Endothelial cell of umbilical vein (primary cell): ENCODE measurements around the gene C19orf25. TPM values are rescaled to one million over a fixed set of nuclear protein-coding genes. Genes with fewer than 3 reads are reported as not detected.

Experiments used
- BruUV-seq: library from RNA; stranded (reverse); fragments of 400-500 nt; replicated peaks from 2 replicates; lab custom pipeline; 2021; lab: Mats Ljungman, UMichigan
- CTCF ChIA-PET: fragments of 300-600, 350-600 bp; sonication (Branson Sonifier 250); formaldehyde crosslinking; loops from one replicate; lab custom pipeline; 2021; ENCODE audit warnings: antibody characterized with exemption, inconsistent platforms; lab: Charles Lee
- POLR2A ChIA-PET: fragments of 300-600, 350-600 bp; sonication (Branson Sonifier 250); formaldehyde crosslinking; loops from one replicate; lab custom pipeline; 2021; ENCODE audit warnings: antibody characterized with exemption, inconsistent platforms; lab: Charles Lee
- DNase-seq: peaks from one replicate; pipeline ENCODE4 v3.0.0-alpha.2; 2011; ENCODE audit warnings: low read depth, low spot score
- FAIRE-seq: peaks from 2 replicates; lab custom pipeline; 2011; peaks lifted over from hg19 to GRCh38; lab: Jason Lieb, UNC
- H2AFZ ChIP-seq: 2 replicates; pipeline ENCODE4 v1.6.0; 2012; ENCODE audit warnings: low read depth, low read length, control low read depth, inconsistent platforms
- H3K27ac ChIP-seq: 2 replicates; pipeline ENCODE4 v1.5.1; 2011; ENCODE audit warnings: low read depth, mild to moderate bottlenecking, control low read depth, low read length, moderate library complexity; ENCODE audit not compliant: insufficient read depth
- H3K27me3 ChIP-seq, 2 experiments: 2 replicates each; pipeline versions ENCODE4 v1.6.0 to v1.6.1; 2011; ENCODE audit warnings: low read length in 2 of 2, mixed read lengths in 1 of 2; ENCODE audit not compliant: control insufficient read depth in 2 of 2, insufficient read depth in 2 of 2
- H3K36me3 ChIP-seq, 2 experiments: 2 replicates in 1 of 2; 3 replicates in 1 of 2; pipeline ENCODE4 v1.5.1; 2011; ENCODE audit warnings: low read length in 2 of 2, mild to moderate bottlenecking in 1 of 2, moderate library complexity in 1 of 2; ENCODE audit not compliant: control insufficient read depth in 2 of 2, insufficient read depth in 2 of 2; ENCODE audit errors: extremely low read depth in 1 of 2
- H3K4me1 ChIP-seq: 3 replicates; pipeline ENCODE4 v1.5.1; 2011; ENCODE audit warnings: mild to moderate bottlenecking, low read length; ENCODE audit not compliant: control insufficient read depth, insufficient read depth; ENCODE audit errors: extremely low read depth
- H3K4me2 ChIP-seq: 2 replicates; pipeline ENCODE4 v1.6.1; 2011; ENCODE audit warnings: low read length, control low read depth, mixed read lengths; ENCODE audit not compliant: insufficient read depth
- H3K4me3 ChIP-seq, 3 experiments: fragments of 200-600 bp in 1 of 3; sonication (generic), shearing (Covaris generic) in 1 of 3; replicated peaks in 1 of 3; 2 replicates each; pipeline ENCODE4 v1.5.1; 2011 to 2016; ENCODE audit warnings: control low read depth in 3 of 3, low read length in 3 of 3, mild to moderate bottlenecking in 2 of 3, inconsistent platforms in 1 of 3, low read depth in 1 of 3, moderate library complexity in 1 of 3; ENCODE audit not compliant: insufficient read depth in 1 of 3
- H3K79me2 ChIP-seq: 2 replicates; pipeline ENCODE4 v1.6.0; 2012; ENCODE audit warnings: low read length, inconsistent platforms; ENCODE audit not compliant: control insufficient read depth, insufficient read depth
- H3K9ac ChIP-seq: replicated peaks from 2 replicates; pipeline ENCODE3; 2011; ENCODE audit warnings: low read length, control low read depth; ENCODE audit not compliant: insufficient read depth; ENCODE audit errors: extremely low read depth
- H3K9me1 ChIP-seq: replicated peaks from 3 replicates; pipeline ENCODE4 v1.6.0; 2011; ENCODE audit warnings: mild to moderate bottlenecking, low read length; ENCODE audit not compliant: control insufficient read depth, insufficient read depth; ENCODE audit errors: extremely low read depth
- H3K9me3 ChIP-seq: replicated peaks from 2 replicates; pipeline ENCODE4 v1.5.1; 2012; ENCODE audit warnings: low read length, inconsistent platforms; ENCODE audit not compliant: control insufficient read depth, insufficient read depth
- H4K20me1 ChIP-seq: replicated peaks from 2 replicates; pipeline ENCODE3; 2011; ENCODE audit warnings: mild to moderate bottlenecking, low read length; ENCODE audit not compliant: control insufficient read depth, insufficient read depth; ENCODE audit errors: extremely low read depth
- EZH2 ChIP-seq: IDR thresholded peaks from 2 replicates; pipeline ENCODE4 v1.6.1; 2012; ENCODE audit warnings: borderline replicate concordance, low read depth, mild to moderate bottlenecking, moderate library complexity, low read length, inconsistent platforms; ENCODE audit not compliant: severe bottlenecking
- FOS ChIP-seq: IDR thresholded peaks from 2 replicates; pipeline ENCODE4 v1.6.1; 2011; ENCODE audit warnings: mild to moderate bottlenecking, low read length, moderate library complexity, borderline replicate concordance; ENCODE audit not compliant: insufficient read depth
- GATA2 ChIP-seq: IDR thresholded peaks from 2 replicates; pipeline ENCODE4 v1.7.0; 2011; ENCODE audit warnings: low read depth, mild to moderate bottlenecking, moderate library complexity, mixed read lengths, low read length; ENCODE audit not compliant: insufficient read length, insufficient read depth
- JUN ChIP-seq: IDR thresholded peaks from 2 replicates; pipeline ENCODE4 v1.6.1; 2011; ENCODE audit warnings: borderline replicate concordance, low read depth; ENCODE audit not compliant: insufficient read length, insufficient read depth
- MYC ChIP-seq: IDR thresholded peaks from one replicate; pipeline ENCODE4 v1.6.1; 2011; ENCODE audit warnings: mild to moderate bottlenecking, low read depth, low read length
- POLR2A ChIP-seq: IDR thresholded peaks from 2 replicates; pipeline ENCODE4 v1.6.1; 2012; ENCODE audit warnings: low read depth, mild to moderate bottlenecking, control low read depth, low read length
- POLR2AphosphoS5 ChIP-seq: IDR thresholded peaks from 2 replicates; pipeline ENCODE4 v1.6.1; 2012; ENCODE audit warnings: low read depth, mild to moderate bottlenecking, control low read depth, low read length, moderate library complexity; ENCODE audit not compliant: insufficient read depth
- dilution Hi-C: fragments of 300-500 bp; cut with MboI; formaldehyde crosslinking; loops from one replicate; pipeline ENCODE4 v1.15.0; 2019; ENCODE audit warnings: low sequenced_read_pairs; ENCODE audit not compliant: extremely low pct_ligation_motif_present
- intact Hi-C: fragments of 100-400 bp; cut with micrococcal nuclease; formaldehyde crosslinking; loops from one replicate; pipeline ENCODE4 v1.10.0; 2022
- polyA plus RNA-seq, 4 experiments: library from polyadenylated mRNA; depleted of rRNA in 3 of 4; stranded (reverse) in 3 of 4; unstranded in 1 of 4; fragments of >200 nt; gene quantifications; 2 replicates each; pipeline versions ENCODE4 v1.2.1 to v1.2.3, GENCODE V29; 2011 to 2012; ENCODE audit warnings: missing spikeins in 1 of 4
- total RNA-seq: library from RNA; stranded (reverse); gene quantifications from 2 replicates; pipeline ENCODE4 v1.2.3, GENCODE V29; 2021
- TF ChIP-seq, protein P1 (sequence below), 2 donors: IDR thresholded peaks; 1 replicate in 1 of 2; 2 replicates in 1 of 2; pipeline ENCODE4 v1.5.1; 2011; ENCODE audit warnings: low read length in 2 of 2, mild to moderate bottlenecking in 2 of 2, moderate library complexity in 2 of 2, control low read depth in 1 of 2, inconsistent platforms in 1 of 2, low read depth in 1 of 2; ENCODE audit not compliant: insufficient read depth in 1 of 2; ENCODE audit errors: extremely low read depth in 1 of 2
- TF ChIP-seq, protein P2 (sequence below): IDR thresholded peaks from 2 replicates; pipeline ENCODE4 v1.6.1; 2011; ENCODE audit not compliant: insufficient read depth, insufficient read length

Gene C19orf25
- total and polyA plus RNA-seq, 2 donors (not counting 3 experiments of a cell fraction or from before 2014, with no cell fraction given), result 28.0 to 34.6 TPM

DNA sequence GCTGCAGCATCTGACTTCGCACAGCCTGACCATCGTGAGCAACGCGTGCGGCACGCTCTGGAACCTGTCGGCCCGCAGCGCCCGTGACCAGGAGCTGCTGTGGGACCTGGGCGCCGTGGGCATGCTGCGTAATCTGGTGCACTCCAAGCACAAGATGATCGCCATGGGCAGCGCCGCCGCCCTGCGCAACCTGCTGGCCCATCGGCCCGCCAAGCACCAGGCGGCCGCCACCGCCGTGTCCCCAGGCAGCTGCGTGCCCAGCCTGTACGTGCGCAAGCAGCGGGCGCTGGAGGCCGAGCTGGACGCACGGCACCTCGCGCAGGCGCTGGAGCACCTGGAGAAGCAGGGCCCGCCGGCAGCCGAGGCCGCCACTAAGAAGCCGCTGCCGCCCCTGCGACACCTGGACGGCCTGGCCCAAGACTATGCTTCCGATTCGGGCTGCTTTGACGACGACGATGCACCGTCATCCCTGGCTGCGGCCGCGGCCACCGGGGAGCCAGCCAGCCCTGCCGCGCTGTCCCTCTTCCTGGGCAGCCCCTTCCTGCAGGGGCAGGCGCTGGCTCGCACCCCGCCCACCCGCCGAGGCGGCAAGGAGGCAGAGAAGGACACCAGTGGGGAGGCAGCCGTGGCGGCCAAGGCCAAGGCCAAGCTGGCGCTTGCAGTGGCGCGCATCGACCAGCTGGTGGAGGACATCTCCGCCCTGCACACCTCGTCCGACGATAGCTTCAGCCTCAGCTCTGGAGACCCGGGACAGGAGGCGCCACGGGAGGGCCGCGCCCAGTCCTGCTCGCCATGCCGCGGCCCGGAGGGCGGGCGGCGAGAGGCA is 13.6 kb downstream of the C19orf25 start:
- no peaks in the 10 kb centered on the region for H3K9me1 ChIP-seq
- no peak overlapping the region for H3K4me3 ChIP-seq
- intact Hi-C loops (no loop called here), dilution Hi-C loops (no loop called here)
- CTCF ChIA-PET, result interaction anchor here (0.8 to 2.6 kb wide), 13 partner anchors 10 to 303 kb away, joined by 3 to 14 read pairs (median 5); partner anchors contain the start of gene REEP6
- peaks cover 25 to 53% of the 10 kb centered on the region in 2 experiments for H3K27me3 ChIP-seq
- no peaks in the 10 kb centered on the region for H3K36me3 ChIP-seq
- no peak overlapping the region for H3K27ac ChIP-seq
- H3K9ac ChIP-seq, result no peak overlapping the region
- no peaks in the 10 kb centered on the region for H3K9me3 ChIP-seq
- H3K79me2 ChIP-seq, result no peaks in the 10 kb centered on the region
- TF ChIP-seq, protein P1, sequence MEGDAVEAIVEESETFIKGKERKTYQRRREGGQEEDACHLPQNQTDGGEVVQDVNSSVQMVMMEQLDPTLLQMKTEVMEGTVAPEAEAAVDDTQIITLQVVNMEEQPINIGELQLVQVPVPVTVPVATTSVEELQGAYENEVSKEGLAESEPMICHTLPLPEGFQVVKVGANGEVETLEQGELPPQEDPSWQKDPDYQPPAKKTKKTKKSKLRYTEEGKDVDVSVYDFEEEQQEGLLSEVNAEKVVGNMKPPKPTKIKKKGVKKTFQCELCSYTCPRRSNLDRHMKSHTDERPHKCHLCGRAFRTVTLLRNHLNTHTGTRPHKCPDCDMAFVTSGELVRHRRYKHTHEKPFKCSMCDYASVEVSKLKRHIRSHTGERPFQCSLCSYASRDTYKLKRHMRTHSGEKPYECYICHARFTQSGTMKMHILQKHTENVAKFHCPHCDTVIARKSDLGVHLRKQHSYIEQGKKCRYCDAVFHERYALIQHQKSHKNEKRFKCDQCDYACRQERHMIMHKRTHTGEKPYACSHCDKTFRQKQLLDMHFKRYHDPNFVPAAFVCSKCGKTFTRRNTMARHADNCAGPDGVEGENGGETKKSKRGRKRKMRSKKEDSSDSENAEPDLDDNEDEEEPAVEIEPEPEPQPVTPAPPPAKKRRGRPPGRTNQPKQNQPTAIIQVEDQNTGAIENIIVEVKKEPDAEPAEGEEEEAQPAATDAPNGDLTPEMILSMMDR (IDR thresholded peaks at IDR 0.05; ENCODE audit: extremely low read depth in 1 of 2, insufficient read depth in 1 of 2, low read depth in 1 of 2, low read length in 2 of 2), result peak; percentile 28 to 77
- no peak for TF ChIP-seq GATA2
- peaks cover 5% of the 10 kb centered on the region for H3K4me1 ChIP-seq
- POLR2A ChIA-PET, result no interaction called here
- no peak overlapping the region for H2AFZ ChIP-seq
- peak; percentile 41 for DNase-seq
- H4K20me1 ChIP-seq, result no peaks in the 10 kb centered on the region
- H3K4me2 ChIP-seq, result peak overlapping the region; percentile 2
- no TSS peak for BruUV-seq
- peak; percentile 75 for FAIRE-seq

DNA sequence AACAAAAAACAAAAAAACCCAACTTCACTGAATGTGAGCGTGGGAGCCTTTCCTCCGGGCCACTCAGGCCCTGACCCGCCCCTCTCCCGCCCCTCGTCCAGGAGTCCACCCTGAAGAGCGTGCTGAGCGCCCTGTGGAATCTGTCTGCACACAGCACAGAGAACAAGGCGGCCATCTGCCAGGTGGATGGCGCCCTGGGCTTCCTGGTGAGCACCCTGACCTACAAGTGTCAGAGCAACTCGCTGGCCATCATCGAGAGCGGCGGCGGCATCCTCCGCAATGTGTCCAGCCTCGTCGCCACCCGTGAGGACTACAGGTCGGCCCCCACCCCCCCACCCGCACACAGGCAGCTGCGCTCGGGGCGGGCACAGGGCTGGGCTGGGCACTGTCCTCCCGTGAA is 17.2 kb downstream of the C19orf25 start:
- intact Hi-C loops (no loop called here), dilution Hi-C loops (no loop called here)
- BruUV-seq, result no TSS peak
- no peaks in the 10 kb centered on the region for H4K20me1 ChIP-seq
- DNase-seq (no peak), FAIRE-seq (no peak)
- POLR2A ChIA-PET, result interaction anchor here (0.7 kb wide), 1 partner anchor 1015 kb away, joined by 9 read pairs; no protein-coding TSS in a partner anchor
- CTCF ChIA-PET, result no interaction called here
- H3K36me3 ChIP-seq, result no peaks in the 10 kb centered on the region
- no peak overlapping the region for H3K4me3 ChIP-seq
- no peak overlapping the region for H2AFZ ChIP-seq
- no peak overlapping the region for H3K27ac ChIP-seq
- H3K9me3 ChIP-seq, result no peaks in the 10 kb centered on the region
- H3K79me2 ChIP-seq, result no peaks in the 10 kb centered on the region
- no peak overlapping the region for H3K9ac ChIP-seq
- TF ChIP-seq EZH2 (no peak), POLR2A (no peak), GATA2 (no peak), FOS (no peak), JUN (no peak), POLR2AphosphoS5 (no peak), MYC (no peak)
- TF ChIP-seq, protein P1 (IDR thresholded peaks at IDR 0.05; ENCODE audit: extremely low read depth in 1 of 2, insufficient read depth in 1 of 2, low read depth in 1 of 2, low read length in 2 of 2), result no peak
- TF ChIP-seq, protein P2, sequence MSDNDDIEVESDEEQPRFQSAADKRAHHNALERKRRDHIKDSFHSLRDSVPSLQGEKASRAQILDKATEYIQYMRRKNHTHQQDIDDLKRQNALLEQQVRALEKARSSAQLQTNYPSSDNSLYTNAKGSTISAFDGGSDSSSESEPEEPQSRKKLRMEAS, result no peak
- H3K4me1 ChIP-seq, result no peaks in the 10 kb centered on the region
- H3K4me2 ChIP-seq, result no peak overlapping the region
- no peaks in the 10 kb centered on the region for H3K9me1 ChIP-seq
- H3K27me3 ChIP-seq, result peaks cover 28 to 34% of the 10 kb centered on the region in 2 experiments
